Measurements from ENCODE around the gene VCP. TPM values are rescaled to one million over a fixed set of nuclear protein-coding genes. Genes with fewer than 3 reads are reported as not detected.

VCP gene
- total RNA-seq, 2 donors from 2014 or later = 150 to 157 TPM

- Histone ChIP-seq H3K36me3 (peaks cover 30% of the 10 kb centered on the region), H3K27ac (no peak overlapping the region), H3K4me1 (no peaks in the 10 kb centered on the region), H3K4me3 (no peak overlapping the region), H3K9me3 (no peaks in the 10 kb centered on the region), H3K27me3 (no peaks in the 10 kb centered on the region)
- TF ChIP-seq CTCF (IDR thresholded peaks at IDR 0.05) = no peak
- DNase-seq (ENCODE audit: low spot score) = no peak
These were observed 30.3 kb downstream of the VCP start for GRCh38 chr9:35042081-35042604.

- peaks cover 5% of the 10 kb centered on the region for H3K36me3 ChIP-seq
- peak overlapping the region in 1 of 2 donors; percentile 21 for H3K27ac ChIP-seq
- peak; percentile 70 for DNase-seq (ENCODE audit: low spot score)
- peak overlapping the region in 1 of 2 donors; percentile 37 for H3K4me3 ChIP-seq
- H3K4me1 ChIP-seq = peaks cover 0 to 11% of the 10 kb centered on the region in 2 donors
- no peaks in the 10 kb centered on the region for H3K9me3 ChIP-seq
- no peak for TF ChIP-seq CTCF (IDR thresholded peaks at IDR 0.05)
- no peaks in the 10 kb centered on the region for H3K27me3 ChIP-seq
These were observed 36.3 kb downstream of the VCP start for GRCh38 chr9:35035851-35036701.

GRCh38 chr9:35033101-35033500 is 39.3 kb downstream of the VCP start:
- Histone ChIP-seq H3K4me1 (peaks cover 0 to 11% of the 10 kb centered on the region in 2 donors), H3K27me3 (no peaks in the 10 kb centered on the region), H3K4me3 (no peak overlapping the region), H3K9me3 (no peaks in the 10 kb centered on the region), H3K36me3 (peaks cover 5% of the 10 kb centered on the region), H3K27ac (no peak overlapping the region)
- TF ChIP-seq CTCF (IDR thresholded peaks at IDR 0.05) = no peak
- no peak for DNase-seq (ENCODE audit: low spot score)

- Histone ChIP-seq H3K9me3 (no peaks in the 10 kb centered on the region), H3K27me3 (no peaks in the 10 kb centered on the region), H3K4me3 (no peak overlapping the region), H3K27ac (no peak overlapping the region), H3K36me3 (peaks cover 5% of the 10 kb centered on the region), H3K4me1 (peaks cover 0 to 13% of the 10 kb centered on the region in 2 donors)
- no peak for DNase-seq (ENCODE audit: low spot score)
- no peak for TF ChIP-seq CTCF (IDR thresholded peaks at IDR 0.05)
These were observed 42.6 kb downstream of the VCP start for GRCh38 chr9:35029852-35030251.

- DNase-seq (ENCODE audit: low spot score) = no peak
- H3K9me3 ChIP-seq = no peaks in the 10 kb centered on the region
- no peaks in the 10 kb centered on the region for H3K27me3 ChIP-seq
- H3K36me3 ChIP-seq = peaks cover 5% of the 10 kb centered on the region
- H3K4me1 ChIP-seq = peaks cover 0 to 13% of the 10 kb centered on the region in 2 donors
- no peak for TF ChIP-seq CTCF (IDR thresholded peaks at IDR 0.05)
- no peak overlapping the region for H3K4me3 ChIP-seq
- H3K27ac ChIP-seq = no peak overlapping the region
These were observed 43.2 kb downstream of the VCP start for GRCh38 chr9:35029241-35029640.
